Measurements from ENCODE around the gene CHST14.

CHST14 gene

DNA sequence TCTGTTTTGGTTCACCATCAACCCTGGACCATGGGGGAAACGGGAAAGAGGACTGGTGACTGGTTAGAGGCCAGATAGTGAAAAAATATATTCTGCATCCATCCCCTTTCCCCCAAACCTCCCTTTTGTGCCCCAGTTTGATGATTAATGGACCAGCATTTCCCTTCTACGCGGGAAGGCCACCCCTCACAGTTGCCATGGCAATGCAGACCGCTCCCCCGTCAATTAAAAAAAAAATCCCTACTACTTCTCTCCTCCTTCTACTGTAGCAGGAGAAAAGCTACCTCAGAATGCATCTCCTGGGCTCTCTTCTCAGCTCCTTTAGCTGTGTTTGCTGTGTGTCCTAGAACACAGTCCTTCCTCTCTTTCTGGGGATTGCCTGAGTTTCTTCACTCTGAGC, 26.0 kb upstream of the CHST14 start:
- TF ChIP-seq, protein P1, sequence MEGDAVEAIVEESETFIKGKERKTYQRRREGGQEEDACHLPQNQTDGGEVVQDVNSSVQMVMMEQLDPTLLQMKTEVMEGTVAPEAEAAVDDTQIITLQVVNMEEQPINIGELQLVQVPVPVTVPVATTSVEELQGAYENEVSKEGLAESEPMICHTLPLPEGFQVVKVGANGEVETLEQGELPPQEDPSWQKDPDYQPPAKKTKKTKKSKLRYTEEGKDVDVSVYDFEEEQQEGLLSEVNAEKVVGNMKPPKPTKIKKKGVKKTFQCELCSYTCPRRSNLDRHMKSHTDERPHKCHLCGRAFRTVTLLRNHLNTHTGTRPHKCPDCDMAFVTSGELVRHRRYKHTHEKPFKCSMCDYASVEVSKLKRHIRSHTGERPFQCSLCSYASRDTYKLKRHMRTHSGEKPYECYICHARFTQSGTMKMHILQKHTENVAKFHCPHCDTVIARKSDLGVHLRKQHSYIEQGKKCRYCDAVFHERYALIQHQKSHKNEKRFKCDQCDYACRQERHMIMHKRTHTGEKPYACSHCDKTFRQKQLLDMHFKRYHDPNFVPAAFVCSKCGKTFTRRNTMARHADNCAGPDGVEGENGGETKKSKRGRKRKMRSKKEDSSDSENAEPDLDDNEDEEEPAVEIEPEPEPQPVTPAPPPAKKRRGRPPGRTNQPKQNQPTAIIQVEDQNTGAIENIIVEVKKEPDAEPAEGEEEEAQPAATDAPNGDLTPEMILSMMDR (IDR thresholded peaks at IDR 0.05): no peak

DNA sequence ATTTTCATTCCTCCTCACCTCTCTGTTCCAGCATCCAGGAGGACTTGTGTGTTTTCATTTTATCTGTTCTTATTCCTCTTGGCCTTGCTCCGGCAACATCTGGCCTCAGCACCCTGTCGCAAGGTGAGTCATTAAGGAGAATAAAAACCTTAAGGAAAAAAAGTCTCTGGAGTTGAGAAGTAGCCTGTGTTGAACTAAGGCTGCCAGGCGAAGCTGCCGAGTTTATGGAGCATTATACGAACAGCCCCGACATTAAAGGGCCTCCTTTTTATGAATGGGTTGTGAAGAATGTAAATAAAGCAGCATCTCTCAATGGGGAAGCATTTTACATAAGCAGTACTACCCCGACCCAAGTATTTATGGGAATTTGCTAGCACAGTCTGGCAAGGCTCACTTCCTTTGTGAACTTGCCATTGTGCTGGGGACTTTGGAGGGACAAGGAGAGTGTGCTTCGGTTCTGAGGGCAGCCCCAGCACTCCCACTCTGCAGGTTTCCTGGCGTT, 25.3 kb upstream of the CHST14 start:
- TF ChIP-seq, protein P1 (IDR thresholded peaks at IDR 0.05): no peak

DNA sequence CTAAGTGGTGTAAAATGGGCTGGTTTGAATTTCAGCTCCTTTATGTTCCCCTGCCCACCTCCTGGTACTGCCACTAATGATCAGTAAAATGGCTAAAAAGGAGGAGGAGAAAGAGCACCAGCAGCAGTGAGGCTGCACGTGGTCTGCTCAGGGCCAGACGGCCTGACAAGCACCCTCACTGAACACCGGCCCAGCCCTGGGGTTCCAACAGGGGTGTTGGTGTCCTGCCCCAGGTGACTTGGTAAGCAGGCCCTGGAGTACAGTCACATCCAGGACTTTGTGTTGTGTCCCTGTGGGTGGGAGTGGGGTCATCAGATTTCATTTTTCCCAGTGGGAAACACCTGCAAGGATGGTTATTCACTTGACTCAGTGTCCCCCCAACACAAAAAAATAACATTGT, 24.6 kb upstream of the CHST14 start:
- TF ChIP-seq, protein P1 (IDR thresholded peaks at IDR 0.05): no peak

DNA sequence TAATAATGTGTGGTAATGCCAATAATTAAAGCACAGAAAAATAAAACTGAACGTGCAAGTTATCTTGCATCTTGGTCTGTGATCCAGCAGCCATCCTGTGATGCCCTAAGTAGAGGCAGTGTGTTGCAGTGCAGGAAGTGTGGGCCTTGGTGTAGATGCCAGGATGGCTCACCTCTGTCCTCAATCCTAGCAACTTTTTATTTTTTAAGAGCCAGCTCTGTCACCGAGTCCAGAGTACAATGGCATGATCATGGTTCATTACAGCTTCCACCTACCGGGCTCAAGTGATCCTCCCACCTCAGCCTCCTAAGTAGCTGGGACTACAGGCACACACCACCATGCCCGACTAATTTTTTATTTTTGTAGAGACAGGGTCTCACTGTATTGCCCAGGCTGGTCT, 22.4 kb upstream of the CHST14 start:
- TF ChIP-seq, protein P1 (IDR thresholded peaks at IDR 0.05): no peak

DNA sequence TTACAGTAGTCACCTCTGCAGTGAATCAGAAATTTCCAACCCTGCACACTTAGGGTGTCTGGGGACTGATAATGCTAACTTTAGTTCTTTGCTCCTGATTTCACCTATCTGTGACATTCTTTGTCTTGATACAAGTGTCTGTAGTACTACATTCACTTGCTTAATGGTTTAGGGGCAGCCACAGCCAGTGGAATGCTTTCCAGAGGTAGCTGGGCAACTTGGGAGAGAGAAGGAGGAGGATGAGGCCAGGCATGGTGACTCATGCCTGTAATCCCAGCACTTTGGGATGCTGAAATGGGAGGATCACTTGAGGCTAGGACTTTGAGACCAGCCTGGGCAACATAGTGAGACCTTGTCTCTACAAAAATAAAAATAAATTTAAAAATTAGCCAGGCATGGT, 21.5 kb upstream of the CHST14 start:
- TF ChIP-seq, protein P1 (IDR thresholded peaks at IDR 0.05): no peak

GRCh38 chr15:40450047-40450446, 20.7 kb upstream of the CHST14 start:
- TF ChIP-seq, protein P1 (IDR thresholded peaks at IDR 0.05): no peak

- TF ChIP-seq, protein P1 (IDR thresholded peaks at IDR 0.05): no peak
Measured at GRCh38 chr15:40451527-40452158, 19.1 kb upstream of the CHST14 start.
